Activated T-helper 1 cell treated with anti-CD3 and anti-CD28 coated beads, Interleukin-2, amount 50 U/mL, for 16 hours (primary cell): ENCODE data around the gene LAMTOR2.
"Not testable (repeated sequence)": the region's sequence is repeated elsewhere in the genome, so short reads cannot be mapped to it uniquely, and the experiment has no call there.

Experiments used
- DNase-seq, 2 donors: peaks; one replicate each; pipeline ENCODE4 v3.0.0-alpha.2; 2020; ENCODE audit warnings: low read depth in 1 of 2, low spot score in 1 of 2

LAMTOR2 gene

DNA sequence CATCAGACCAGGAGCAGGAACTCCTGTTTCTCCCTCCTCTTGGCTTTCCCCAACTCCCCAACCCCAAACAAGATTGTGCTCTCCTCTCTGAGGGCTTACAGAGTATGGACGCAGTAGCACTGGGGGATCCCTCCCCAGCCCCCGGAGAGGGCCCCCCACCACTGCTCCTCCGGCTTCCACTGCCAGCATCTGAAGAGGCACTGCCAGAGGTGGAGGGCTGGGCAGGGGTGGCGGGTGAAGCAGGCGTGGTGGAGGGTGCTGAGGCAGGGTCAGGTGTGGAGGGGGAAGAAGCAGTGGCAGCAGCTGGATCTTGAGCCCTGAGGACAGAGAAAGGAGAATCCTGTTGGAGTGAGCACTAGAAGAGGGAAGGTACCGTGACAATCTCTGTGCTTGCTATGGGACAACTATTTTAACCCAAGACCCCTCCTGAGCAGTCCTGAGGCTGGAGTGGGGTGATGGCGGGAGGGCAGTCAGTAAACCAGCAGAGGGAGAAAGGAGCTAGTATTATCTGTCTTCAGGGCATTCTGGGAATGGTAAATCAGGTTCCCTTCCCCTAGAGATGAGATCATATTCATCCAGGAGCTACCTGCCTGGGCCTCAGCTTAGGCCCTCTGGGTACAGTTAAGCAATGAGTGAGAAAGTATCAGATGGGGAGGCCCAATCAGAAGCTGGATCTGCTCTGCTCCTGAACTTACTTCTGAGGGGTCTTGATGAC lies 3.4 kb upstream of the LAMTOR2 start:
- DNase-seq, result no peak

- DNase-seq, result peak; percentile 40 to 61
Observed at GRCh38 chr1:156052862-156053767, 1.5 kb upstream of the LAMTOR2 start.

GRCh38 chr1:156053768-156054499 lies 648 bp upstream of the LAMTOR2 start, which contains the start of gene UBQLN4:
UBQLN4 (minus strand) TSS chr1:156053798; CDS start chr1:156053701, 97 bp downstream.
- peak; percentile 68 to 81 for DNase-seq

DNA sequence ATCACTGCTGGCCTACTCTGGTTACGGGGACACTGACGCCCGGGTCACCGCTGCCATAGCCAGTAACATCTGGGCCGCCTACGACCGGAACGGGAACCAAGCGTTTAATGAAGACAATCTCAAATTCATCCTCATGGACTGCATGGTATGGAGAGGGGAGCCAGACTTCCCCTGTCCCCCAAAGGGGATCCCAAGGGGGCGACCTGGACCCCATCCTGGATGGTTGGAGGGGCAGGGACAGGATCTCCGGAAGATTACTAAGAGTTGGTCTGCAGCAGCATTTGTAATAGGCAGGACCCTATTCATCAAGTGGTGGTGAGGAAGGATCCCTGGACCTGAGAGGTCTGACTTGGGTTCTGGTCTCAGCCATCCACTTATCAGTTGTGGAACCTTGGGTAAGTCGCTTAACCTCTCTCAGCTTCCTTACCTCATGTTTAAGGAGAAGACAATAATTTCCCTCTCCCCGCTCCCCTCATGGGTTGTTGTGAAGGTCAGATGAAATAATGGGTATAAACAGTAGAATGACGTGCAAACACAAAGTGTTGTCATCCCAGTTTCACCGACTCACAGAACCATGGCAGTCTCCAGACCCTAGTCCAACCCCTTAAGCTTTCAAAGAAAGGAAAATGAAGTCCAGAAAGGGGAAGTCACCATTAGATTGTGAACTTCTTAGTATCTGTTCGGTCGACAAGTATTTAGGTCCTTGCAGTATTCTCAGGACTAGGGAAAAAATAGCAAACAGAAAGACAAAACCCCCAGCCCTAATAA lies 883 bp downstream of the LAMTOR2 start:
- no peak for DNase-seq

GRCh38 chr1:156056326-156056849 lies 1.8 kb downstream of the LAMTOR2 start:
- no peak for DNase-seq

DNA sequence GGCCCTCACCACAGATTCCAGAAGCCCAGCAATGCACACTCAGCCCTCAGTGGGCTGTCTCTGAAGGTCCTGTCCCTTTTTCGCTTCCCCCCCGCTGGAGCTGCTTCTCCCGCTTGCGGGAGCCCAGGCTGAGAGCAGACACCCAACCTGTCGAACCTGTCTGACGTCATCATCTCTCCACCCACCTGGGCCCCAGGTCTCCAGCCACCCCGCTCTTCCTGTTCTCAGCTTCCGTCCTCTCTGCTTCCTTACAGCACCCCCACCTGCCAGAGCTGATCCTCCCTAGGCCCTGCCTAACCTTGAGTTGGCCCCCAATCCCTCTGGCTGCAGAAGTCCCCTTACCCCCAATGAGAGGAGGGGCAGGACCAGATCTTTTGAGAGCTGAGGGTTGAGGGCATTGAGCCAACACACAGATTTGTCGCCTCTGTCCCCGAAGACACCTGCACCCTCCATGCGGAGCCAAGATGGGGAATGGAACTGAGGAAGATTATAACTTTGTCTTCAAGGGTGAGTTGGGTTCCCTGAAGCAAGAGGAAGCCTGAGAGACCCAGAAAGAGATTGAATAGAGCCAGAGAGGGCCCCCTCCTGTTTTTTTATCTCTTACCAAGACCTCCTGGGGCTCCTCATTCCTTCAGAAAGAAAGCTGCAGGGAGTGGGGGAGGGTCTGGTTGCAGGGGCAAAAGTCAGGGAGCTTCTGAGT lies 6.5 kb downstream of the LAMTOR2 start, which contains the start of gene RAB25:
RAB25 (plus strand) TSS at position 224 of the 700 bp plus-strand sequence; CDS start at position 465, 241 bp downstream.
- no peak for DNase-seq

- no peak for DNase-seq
Observed at GRCh38 chr1:156062189-156062588, 7.6 kb downstream of the LAMTOR2 start.

DNA sequence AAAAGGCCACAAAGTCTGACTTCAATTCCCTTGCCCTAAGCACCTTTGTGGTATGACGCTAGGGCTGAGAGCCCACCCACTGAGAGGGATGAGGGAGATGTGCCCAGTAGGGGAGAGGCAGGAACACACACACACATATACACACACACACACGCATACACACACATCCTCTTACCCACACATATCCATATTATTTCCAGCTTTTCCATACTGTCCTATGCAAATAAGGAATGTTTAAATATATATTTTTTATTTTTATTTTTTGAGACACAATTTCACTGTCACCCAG lies 9.4 kb downstream of the LAMTOR2 start:
- DNase-seq, result no peak

DNA sequence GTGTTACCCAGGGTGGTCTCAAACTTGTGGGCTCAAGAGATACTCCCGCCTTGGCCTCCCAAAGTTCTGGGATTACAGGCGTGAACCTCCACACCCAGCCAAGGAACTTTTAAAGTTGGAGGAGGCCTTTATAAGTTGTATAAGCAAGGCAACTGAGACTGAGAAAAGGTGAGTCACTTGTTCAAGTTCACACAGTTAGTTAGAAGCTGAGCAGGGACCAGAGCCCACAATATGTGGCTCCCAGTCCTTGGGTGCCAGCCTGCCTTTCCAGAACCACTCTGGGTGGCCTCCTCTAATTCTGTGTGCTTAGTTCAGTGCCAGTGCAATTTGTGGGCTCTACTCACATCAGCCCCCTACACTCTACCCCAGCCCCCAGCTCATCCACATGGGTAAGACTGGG lies 10.0 kb downstream of the LAMTOR2 start:
- DNase-seq, result no peak

- no peak for DNase-seq
Observed at GRCh38 chr1:156065212-156065611, 10.6 kb downstream of the LAMTOR2 start.

GRCh38 chr1:156065871-156066270 lies 11.3 kb downstream of the LAMTOR2 start:
- DNase-seq, result no peak

DNA sequence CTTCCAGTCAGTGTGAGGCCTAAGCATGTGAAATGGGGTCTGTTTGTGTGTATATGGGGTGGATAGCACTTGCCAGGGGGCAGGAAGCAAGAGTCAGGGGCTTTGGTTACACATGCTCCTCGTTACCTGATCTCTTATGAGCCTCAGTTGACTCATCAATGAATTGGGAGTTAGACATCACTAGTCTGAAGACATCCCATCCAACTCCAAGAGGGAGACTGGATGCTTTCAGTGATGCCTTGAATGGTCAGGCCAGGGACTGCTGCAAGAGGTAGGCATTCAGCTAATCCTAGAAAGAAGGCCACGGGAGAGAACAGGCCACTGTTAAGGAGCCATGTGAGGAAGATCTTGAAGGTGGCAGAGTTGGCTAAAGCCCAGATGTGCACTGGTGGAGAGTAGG lies 12.7 kb downstream of the LAMTOR2 start:
- DNase-seq, result no peak

DNA sequence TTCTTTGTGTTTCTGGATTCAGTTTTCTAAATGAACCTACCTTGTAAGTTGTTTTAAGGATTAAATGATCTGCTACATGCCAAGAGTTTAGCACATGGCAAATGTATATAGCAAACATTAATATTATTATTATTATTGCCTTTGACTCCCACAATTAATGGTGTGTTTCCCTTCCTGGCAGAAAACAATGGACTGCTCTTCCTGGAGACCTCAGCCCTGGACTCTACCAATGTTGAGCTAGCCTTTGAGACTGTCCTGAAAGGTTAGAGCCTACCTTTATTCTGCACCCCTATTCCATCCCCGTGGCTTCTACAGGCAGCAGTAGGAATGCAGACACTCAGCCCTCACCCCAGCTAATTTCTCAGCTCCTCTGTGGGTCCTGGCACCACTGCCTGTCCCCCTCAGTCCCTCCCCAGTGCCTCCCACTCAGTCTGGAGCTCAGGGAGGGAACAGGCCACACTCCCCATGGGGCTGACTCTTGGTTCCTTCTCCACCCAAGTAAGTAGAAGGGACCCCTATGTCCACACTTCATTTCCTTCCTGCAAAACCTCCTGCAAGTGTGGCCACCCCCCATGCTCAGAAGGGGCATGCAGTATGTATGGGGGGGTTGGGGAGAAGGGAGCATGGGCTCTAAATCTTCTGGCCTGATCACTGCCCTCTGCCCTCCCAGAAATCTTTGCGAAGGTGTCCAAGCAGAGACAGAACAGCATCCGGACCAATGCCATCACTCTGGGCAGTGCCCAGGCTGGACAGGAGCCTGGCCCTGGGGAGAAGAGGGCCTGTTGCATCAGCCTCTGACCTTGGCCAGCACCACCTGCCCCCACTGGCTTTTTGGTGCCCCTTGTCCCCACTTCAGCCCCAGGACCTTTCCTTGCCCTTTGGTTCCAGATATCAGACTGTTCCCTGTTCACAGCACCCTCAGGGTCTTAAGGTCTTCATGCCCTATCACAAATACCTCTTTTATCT lies 15.2 kb downstream of the LAMTOR2 start:
- DNase-seq, result no peak

DNA sequence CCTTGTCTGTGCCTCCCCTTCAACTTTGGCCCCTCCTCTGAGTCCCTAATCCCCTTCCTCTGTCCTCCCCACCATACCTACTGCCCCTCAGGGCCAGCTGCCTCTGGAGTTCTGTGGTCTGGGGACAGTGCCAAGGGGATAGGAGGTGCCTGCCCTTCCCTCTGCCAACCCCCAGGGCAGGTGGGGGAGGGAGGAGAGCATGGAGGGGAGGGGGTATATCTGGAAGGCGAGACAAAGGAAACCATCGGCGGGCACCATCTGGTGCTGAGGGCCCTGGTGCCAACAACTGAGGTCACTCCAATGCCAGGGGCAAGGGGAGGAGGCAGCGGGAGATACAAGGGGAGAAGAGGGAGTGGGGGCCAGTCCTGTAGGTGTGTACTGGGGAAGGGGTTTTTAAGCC lies 16.0 kb downstream of the LAMTOR2 start:
- DNase-seq, result no peak

GRCh38 chr1:156071332-156071816 lies 16.8 kb downstream of the LAMTOR2 start:
- not testable (repeated sequence) for DNase-seq

- DNase-seq, result no peak
Observed at GRCh38 chr1:156072251-156072650, 17.7 kb downstream of the LAMTOR2 start.

DNA sequence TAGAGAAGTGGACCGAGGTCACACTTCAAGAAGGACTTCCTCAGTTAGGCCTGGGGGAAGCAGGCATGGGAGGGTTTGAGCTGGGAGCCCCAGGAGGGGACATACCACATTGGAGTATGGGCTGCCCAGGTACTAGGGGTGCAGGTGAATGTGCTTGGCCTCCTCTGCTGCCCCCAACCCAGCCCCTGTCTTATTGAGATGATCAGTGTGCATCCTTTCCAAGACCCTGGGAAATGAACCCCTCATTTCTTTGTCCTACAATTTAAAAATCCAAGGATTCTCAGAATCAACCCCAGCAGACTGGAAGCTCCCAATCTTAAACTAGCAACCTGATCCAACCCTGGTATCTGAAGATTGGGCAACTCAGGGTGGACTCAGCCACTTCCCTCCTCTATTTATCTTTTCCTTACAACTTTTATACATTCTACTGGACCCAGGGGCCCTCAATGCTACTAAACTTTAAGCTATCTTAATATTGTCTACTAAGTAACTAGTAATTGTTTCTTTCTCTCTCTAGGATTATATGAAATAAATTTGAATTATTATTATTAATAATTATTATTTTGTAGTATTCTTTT lies 18.6 kb downstream of the LAMTOR2 start:
- no peak for DNase-seq

GRCh38 chr1:156073740-156074139 lies 19.2 kb downstream of the LAMTOR2 start:
- no peak for DNase-seq
